Neuronal stem cell (in vitro differentiated cells): Measurements from ENCODE around the gene BOD1.

Source experiments
- DNase-seq: peaks from one replicate; pipeline ENCODE4 v3.0.0-alpha.2; 2013; ENCODE audit warnings: low spot score
- H2AFZ ChIP-seq: one replicate; pipeline ENCODE4 v1.6.1; 2013; ENCODE audit warnings: mild to moderate bottlenecking, low read length, inconsistent platforms
- H2AK5ac ChIP-seq: 2 replicates; pipeline ENCODE4 v1.6.1; 2013; ENCODE audit warnings: low read depth, mild to moderate bottlenecking, inconsistent platforms, low read length, moderate library complexity, mixed read lengths
- H2BK120ac ChIP-seq: 2 replicates; pipeline ENCODE4 v1.6.1; 2013; ENCODE audit warnings: low read depth, mild to moderate bottlenecking, inconsistent platforms, low read length, moderate library complexity, mixed read lengths
- H2BK12ac ChIP-seq: one replicate; pipeline ENCODE4 v1.6.1; 2013; ENCODE audit warnings: low read length, inconsistent platforms
- H2BK15ac ChIP-seq: 2 replicates; pipeline ENCODE4 v1.6.1; 2013; ENCODE audit warnings: mild to moderate bottlenecking, low read length, inconsistent platforms, mixed read lengths
- H2BK5ac ChIP-seq: one replicate; pipeline ENCODE4 v1.6.1; 2013; ENCODE audit warnings: inconsistent platforms, mild to moderate bottlenecking, low read length, moderate library complexity
- H3K14ac ChIP-seq: one replicate; pipeline ENCODE4 v1.6.1; 2013; ENCODE audit warnings: low read length, inconsistent platforms
- H3K18ac ChIP-seq: 2 replicates; pipeline ENCODE4 v1.6.1; 2013; ENCODE audit warnings: low read length, inconsistent platforms
- H3K23ac ChIP-seq: 2 replicates; pipeline ENCODE4 v1.6.1; 2013; ENCODE audit warnings: low read depth, mild to moderate bottlenecking, mixed read lengths, low read length, inconsistent platforms; ENCODE audit not compliant: poor library complexity
- H3K27ac ChIP-seq: replicated peaks from 3 replicates; pipeline ENCODE4 v1.5.1; 2013; ENCODE audit warnings: low read length, inconsistent platforms
- H3K27me3 ChIP-seq, 3 experiments: 2 replicates each; pipeline ENCODE4 v1.6.1; 2013; ENCODE audit warnings: low read length in 3 of 3, mild to moderate bottlenecking in 2 of 3, inconsistent platforms in 1 of 3, low read depth in 1 of 3, mixed read lengths in 1 of 3, moderate library complexity in 1 of 3; ENCODE audit not compliant: control insufficient read depth in 3 of 3, insufficient read depth in 3 of 3
- H3K36me3 ChIP-seq, 2 donors: replicated peaks in 1 of 2; 2 replicates each; pipeline ENCODE4 v1.6.1; 2013; ENCODE audit warnings: low read length in 2 of 2; ENCODE audit not compliant: control insufficient read depth in 2 of 2, insufficient read depth in 2 of 2
- H3K4ac ChIP-seq: 2 replicates; pipeline ENCODE4 v1.6.1; 2013; ENCODE audit warnings: inconsistent platforms, mild to moderate bottlenecking, low read length, moderate library complexity
- H3K4me1 ChIP-seq, 2 donors: 1 replicate in 1 of 2; 2 replicates in 1 of 2; pipeline ENCODE4 v1.6.1; 2013; ENCODE audit warnings: low read length in 2 of 2, low read depth in 1 of 2; ENCODE audit not compliant: control insufficient read depth in 2 of 2, insufficient read depth in 1 of 2
- H3K4me2 ChIP-seq: one replicate; pipeline ENCODE4 v1.6.1; 2013; ENCODE audit warnings: mild to moderate bottlenecking, low read length, inconsistent platforms; ENCODE audit not compliant: insufficient read depth, poor library complexity, severe bottlenecking
- H3K4me3 ChIP-seq, 2 donors: 2 replicates each; pipeline ENCODE4 v1.5.1; 2013; ENCODE audit warnings: low read length in 2 of 2, mild to moderate bottlenecking in 2 of 2, inconsistent platforms in 1 of 2, moderate library complexity in 1 of 2
- H3K79me1 ChIP-seq: one replicate; pipeline ENCODE4 v1.6.1; 2013; ENCODE audit warnings: low read depth, mild to moderate bottlenecking, inconsistent platforms, low read length, moderate library complexity
- H3K9ac ChIP-seq: one replicate; pipeline ENCODE4 v1.6.1; 2013; ENCODE audit warnings: mild to moderate bottlenecking, low read depth, low read length, inconsistent platforms; ENCODE audit not compliant: poor library complexity
- H3K9me3 ChIP-seq, 2 donors: replicated peaks in 1 of 2; 2 replicates each; pipeline versions ENCODE3 to v1.6.1; 2013; ENCODE audit warnings: low read length in 2 of 2, mild to moderate bottlenecking in 2 of 2, inconsistent platforms in 1 of 2, low read depth in 1 of 2, mixed read lengths in 1 of 2, moderate library complexity in 1 of 2; ENCODE audit not compliant: control insufficient read depth in 2 of 2, insufficient read depth in 1 of 2
- H4K8ac ChIP-seq: one replicate; pipeline ENCODE4 v1.6.1; 2013; ENCODE audit warnings: low read depth, mild to moderate bottlenecking, inconsistent platforms, low read length, moderate library complexity
- H4K91ac ChIP-seq: one replicate; pipeline ENCODE4 v1.6.1; 2013; ENCODE audit warnings: low read length, low read depth, mild to moderate bottlenecking, inconsistent platforms; ENCODE audit not compliant: poor library complexity
- WGBS, 2 donors: extraction: QIAGEN DNeasy Blood & Tissue Kit; methylation state at CpG; one replicate each; pipeline ENCODE4 v1.1.7; 2013; ENCODE audit warnings: missing lambda C conversion rate in 2 of 2, mixed read lengths in 1 of 2; ENCODE audit not compliant: insufficient read length in 2 of 2, insufficient replicate concordance in 1 of 2; ENCODE audit errors: extremely low coverage in 2 of 2; 5-methylcytosine and 5-hydroxymethylcytosine counted together

Gene BOD1

DNA sequence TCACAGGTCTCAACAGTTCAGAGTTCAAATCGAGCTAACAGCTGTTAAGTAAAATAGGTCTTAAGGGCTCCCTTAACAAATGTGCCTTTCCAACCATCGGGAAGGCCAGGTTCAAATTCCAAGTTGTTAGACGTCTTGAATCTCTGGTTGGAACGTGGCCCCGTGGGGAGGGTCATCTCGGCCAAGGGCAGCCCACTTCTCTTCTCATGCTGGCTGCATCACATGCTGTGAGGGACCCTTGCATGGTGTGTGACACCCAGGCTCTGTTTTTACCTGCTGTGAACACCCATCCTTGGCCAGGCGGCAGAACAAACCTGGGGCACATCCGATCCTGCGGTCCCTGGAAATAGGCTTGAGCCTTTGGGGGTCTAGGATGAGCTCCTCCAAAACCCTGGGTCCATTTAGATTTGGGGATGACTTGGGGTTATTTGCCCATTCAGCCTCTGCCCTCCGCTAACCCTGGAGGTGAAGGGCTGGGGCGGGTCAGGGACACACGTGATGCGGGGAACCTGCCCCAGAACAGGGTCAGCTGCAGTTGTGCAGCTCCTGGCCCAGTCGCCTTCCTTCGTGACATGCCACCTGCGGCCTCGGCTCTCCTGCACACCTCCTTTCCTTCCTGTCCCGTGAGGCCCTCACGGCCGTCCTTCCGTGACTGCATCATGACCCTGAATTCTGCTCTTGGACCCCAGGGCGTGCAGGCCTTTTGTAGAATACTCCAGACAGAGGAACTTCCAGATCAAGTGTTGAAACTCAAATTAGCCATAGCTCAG, 45.9 kb downstream of the BOD1 start:
- no peak overlapping the region for H3K27ac ChIP-seq
- H2BK5ac ChIP-seq, result no peak overlapping the region
- H3K27me3 ChIP-seq, result peaks cover 0 to 22% (median 0%) of the 10 kb centered on the region in 3 experiments
- H2AK5ac ChIP-seq, result peak overlapping the region; percentile 93
- peak overlapping the region; percentile 70 for H3K18ac ChIP-seq
- H4K91ac ChIP-seq, result no peak overlapping the region
- H3K36me3 ChIP-seq, result no peaks in the 10 kb centered on the region
- H2BK120ac ChIP-seq, result no peak overlapping the region
- H2BK15ac ChIP-seq, result peak overlapping the region; percentile 45
- no peak overlapping the region for H3K9ac ChIP-seq
- H3K4ac ChIP-seq, result no peak overlapping the region
- H3K23ac ChIP-seq, result peak overlapping the region; percentile 76
- no peak overlapping the region for H2AFZ ChIP-seq
- no CpG with 5 or more reads among the region's 22 CpGs for WGBS, 2 donors
- no peaks in the 10 kb centered on the region for H3K79me1 ChIP-seq
- peaks cover 2 to 14% of the 10 kb centered on the region in 2 donors for H3K4me1 ChIP-seq
- no peak overlapping the region for H3K14ac ChIP-seq
- H3K9me3 ChIP-seq, result no peaks in the 10 kb centered on the region
- no peak overlapping the region for H4K8ac ChIP-seq
- peak overlapping the region; percentile 61 for H2BK12ac ChIP-seq
- no peak for DNase-seq
- H3K4me3 ChIP-seq, result no peak overlapping the region
- H3K4me2 ChIP-seq, result no peak overlapping the region

- no peaks in the 10 kb centered on the region for H3K79me1 ChIP-seq
- H3K23ac ChIP-seq, result no peak overlapping the region
- H3K27ac ChIP-seq, result no peak overlapping the region
- no peak overlapping the region for H2BK15ac ChIP-seq
- H4K8ac ChIP-seq, result no peak overlapping the region
- no peak overlapping the region for H3K4ac ChIP-seq
- no peak overlapping the region for H3K9ac ChIP-seq
- no peaks in the 10 kb centered on the region for H3K36me3 ChIP-seq
- H3K14ac ChIP-seq, result no peak overlapping the region
- no peak overlapping the region for H3K4me3 ChIP-seq
- no peaks in the 10 kb centered on the region for H3K9me3 ChIP-seq
- no peak overlapping the region for H4K91ac ChIP-seq
- no peak overlapping the region for H2BK5ac ChIP-seq
- WGBS, 2 donors, result no CpG with 5 or more reads among the region's 4 CpGs
- peaks cover 0 to 6% of the 10 kb centered on the region in 2 donors for H3K4me1 ChIP-seq
- no peak overlapping the region for H2AK5ac ChIP-seq
- no peak overlapping the region for H2BK120ac ChIP-seq
- H3K18ac ChIP-seq, result no peak overlapping the region
- no peak overlapping the region for H3K4me2 ChIP-seq
- H2BK12ac ChIP-seq, result no peak overlapping the region
- no peak for DNase-seq
- H2AFZ ChIP-seq, result no peak overlapping the region
- peaks cover 0 to 23% (median 0%) of the 10 kb centered on the region in 3 experiments for H3K27me3 ChIP-seq
Observed at GRCh38 chr5:173568703-173569102, 47.7 kb downstream of the BOD1 start.

- Histone ChIP-seq H3K27ac (no peak overlapping the region), H3K23ac (no peak overlapping the region), H4K8ac (no peak overlapping the region), H3K9me3 (no peaks in the 10 kb centered on the region), H3K36me3 (no peaks in the 10 kb centered on the region), H3K18ac (no peak overlapping the region), H2BK5ac (no peak overlapping the region), H3K14ac (no peak overlapping the region), H2BK15ac (no peak overlapping the region), H3K4me3 (no peak overlapping the region), H3K79me1 (no peaks in the 10 kb centered on the region), H3K4ac (no peak overlapping the region), H2BK12ac (no peak overlapping the region), H3K4me2 (no peak overlapping the region), H2AFZ (no peak overlapping the region), H3K27me3 (peaks cover 0 to 23% (median 0%) of the 10 kb centered on the region in 3 experiments), H3K9ac (no peak overlapping the region), H2AK5ac (no peak overlapping the region), H3K4me1 (peaks cover 0 to 4% of the 10 kb centered on the region in 2 donors), H4K91ac (no peak overlapping the region), H2BK120ac (no peak overlapping the region)
- WGBS, 2 donors, result no CpG with 5 or more reads among the region's 1 CpG
- no peak for DNase-seq
Observed at GRCh38 chr5:173568128-173568527, 48.3 kb downstream of the BOD1 start.

GRCh38 chr5:173567548-173567947, 48.9 kb downstream of the BOD1 start:
- Histone ChIP-seq H3K23ac (no peak overlapping the region), H3K18ac (no peak overlapping the region), H2AFZ (no peak overlapping the region), H3K9me3 (no peaks in the 10 kb centered on the region), H3K36me3 (no peaks in the 10 kb centered on the region), H3K27me3 (peaks cover 0 to 18% (median 0%) of the 10 kb centered on the region in 3 experiments), H2BK5ac (no peak overlapping the region), H3K79me1 (no peaks in the 10 kb centered on the region), H2BK15ac (no peak overlapping the region), H2BK12ac (no peak overlapping the region), H4K8ac (no peak overlapping the region), H3K9ac (no peak overlapping the region), H3K4me3 (no peak overlapping the region), H2AK5ac (no peak overlapping the region), H3K4me2 (no peak overlapping the region), H3K4ac (no peak overlapping the region), H3K4me1 (peaks cover 0 to 2% of the 10 kb centered on the region in 2 donors), H3K27ac (no peak overlapping the region), H3K14ac (no peak overlapping the region), H2BK120ac (no peak overlapping the region), H4K91ac (no peak overlapping the region)
- DNase-seq, result no peak
- WGBS, 2 donors, result no CpG with 5 or more reads among the region's 7 CpGs
